ENCODE results near the gene ARHGEF4.
"Not testable (repeated sequence)": the region's sequence is repeated elsewhere in the genome, so short reads cannot be mapped to it uniquely, and the experiment has no call there.

The ARHGEF4 gene

GRCh38 chr2:130884503-130884902, 47.8 kb downstream of the ARHGEF4 start:
- no peak for DNase-seq (ENCODE audit: low read depth)

DNA sequence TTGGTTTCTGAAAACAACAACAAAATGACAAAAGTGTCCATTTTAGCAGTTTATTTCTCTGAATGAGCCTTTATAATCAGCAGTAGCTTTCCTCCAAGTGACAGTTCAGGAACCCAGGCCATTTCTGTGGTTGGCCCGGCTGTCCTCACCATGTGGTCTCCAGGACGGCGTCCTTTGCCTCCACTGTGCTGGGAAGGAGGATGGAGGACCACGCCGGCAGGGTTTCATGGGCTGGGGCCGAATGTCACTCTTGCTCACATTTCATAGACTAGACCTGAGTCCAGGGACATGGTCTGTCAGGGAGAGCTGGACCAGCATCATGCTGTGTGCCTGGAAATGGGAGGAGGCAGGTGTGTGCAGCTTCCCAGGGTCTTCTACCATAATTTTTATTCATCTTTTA, 50.9 kb downstream of the ARHGEF4 start:
- DNase-seq (ENCODE audit: low read depth): no peak

DNA sequence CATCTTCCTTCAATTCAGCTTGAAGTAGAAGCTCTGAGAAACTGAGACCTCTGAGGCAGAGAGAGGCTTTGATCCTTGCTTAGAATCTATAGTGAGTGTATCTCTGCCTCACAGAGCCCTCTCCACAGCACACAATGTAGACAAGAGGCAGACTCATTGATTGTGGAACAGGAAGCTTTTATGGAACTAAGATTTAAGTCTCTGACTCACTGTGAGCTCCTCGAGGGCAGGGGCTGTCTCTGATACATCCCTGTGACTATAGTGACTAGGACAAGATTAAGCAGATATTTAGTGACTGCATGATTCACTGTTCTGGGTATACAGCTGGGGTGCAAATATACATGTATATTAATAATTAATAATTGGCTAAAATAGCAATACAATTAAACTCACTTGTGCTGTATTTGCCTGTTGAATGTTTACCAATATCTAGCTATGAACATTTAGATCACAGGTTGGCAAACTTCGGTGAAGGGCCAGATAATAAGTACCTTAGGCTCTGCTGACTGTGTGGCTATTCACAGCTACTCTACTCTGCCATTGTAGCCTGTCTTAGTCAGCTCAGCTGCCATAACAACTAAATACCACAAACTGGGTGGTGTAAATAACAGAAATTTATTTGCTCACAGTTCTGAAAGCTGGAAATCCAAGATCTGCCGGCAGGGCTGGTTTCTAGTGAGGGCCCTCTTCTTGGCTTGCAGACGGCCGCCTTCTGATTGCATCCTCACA, 54.4 kb downstream of the ARHGEF4 start:
- no peak for DNase-seq (ENCODE audit: low read depth)

GRCh38 chr2:130891966-130892365, 55.3 kb downstream of the ARHGEF4 start:
- no peak for DNase-seq (ENCODE audit: low read depth)

DNA sequence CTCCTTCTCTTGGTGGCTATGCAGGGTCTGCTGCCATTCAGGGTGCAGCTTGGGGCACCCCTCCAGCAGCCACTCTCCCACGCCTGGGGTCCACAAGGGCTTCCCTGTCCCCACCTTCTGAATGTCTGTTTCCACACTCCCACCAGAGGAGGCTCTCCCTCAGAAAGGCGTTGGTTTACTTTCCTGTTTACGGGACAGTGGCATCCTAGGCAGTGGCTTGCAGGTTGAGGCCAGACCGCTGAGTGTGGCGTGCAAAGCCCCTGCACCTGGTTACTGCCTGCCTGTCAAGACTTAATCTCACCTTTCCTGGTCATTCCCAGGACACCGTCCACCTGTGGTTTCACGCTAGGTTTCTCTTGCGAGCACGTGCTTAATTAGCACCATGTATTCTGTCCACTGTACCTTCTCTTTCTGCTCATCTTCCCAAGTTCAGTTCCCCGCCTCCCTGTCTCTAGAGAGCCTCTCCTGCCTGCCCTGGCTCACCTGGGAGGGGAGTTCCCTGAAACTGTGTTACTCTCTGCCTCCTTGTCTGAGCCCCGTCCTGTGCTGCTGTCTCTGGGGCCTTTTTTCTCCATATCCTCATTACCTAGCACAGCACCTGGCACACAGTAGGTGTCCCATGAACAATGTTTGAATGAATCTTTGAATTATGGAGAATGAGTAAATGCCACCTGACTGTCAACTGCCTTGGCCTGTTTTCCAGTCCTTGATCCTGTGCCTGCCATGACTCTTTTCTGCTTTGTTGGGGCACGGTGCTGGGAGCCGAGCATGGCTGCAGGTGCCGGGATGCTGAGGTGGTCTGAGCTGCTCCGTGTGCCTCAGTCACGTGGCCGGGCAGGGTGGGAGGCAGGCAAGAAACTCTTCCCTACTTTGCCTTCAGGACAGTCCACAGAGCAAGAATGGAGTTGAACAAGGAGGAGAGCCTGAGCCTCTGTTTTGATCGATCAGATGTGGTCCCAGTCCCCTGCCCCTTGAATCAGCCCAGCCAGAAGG, 56.4 kb downstream of the ARHGEF4 start:
- no peak for DNase-seq (ENCODE audit: low read depth)

- DNase-seq (ENCODE audit: low read depth): no peak
These were observed 57.7 kb downstream of the ARHGEF4 start for GRCh38 chr2:130894326-130894942.

GRCh38 chr2:130896813-130897212, 60.1 kb downstream of the ARHGEF4 start:
- no peak for DNase-seq (ENCODE audit: low read depth)

DNA sequence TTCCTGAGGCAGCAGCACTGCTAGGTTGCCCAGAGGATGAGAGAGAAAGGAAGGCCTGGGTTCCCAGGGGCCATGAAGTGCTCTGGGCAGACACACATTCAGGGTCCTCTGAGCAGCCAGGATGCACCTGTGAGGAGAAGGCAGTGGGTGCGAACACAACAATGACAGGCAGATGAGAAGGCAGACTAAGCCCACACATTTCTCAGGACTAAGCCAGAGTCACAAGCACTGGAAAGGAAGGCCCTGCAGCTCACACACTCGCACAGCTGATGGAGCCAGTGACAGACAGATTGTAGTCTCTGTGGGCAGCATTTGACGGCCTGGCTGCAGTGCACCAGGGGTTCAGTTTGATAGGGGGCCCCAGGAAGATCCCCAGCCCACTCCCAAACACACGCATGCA, 61.8 kb downstream of the ARHGEF4 start:
- no peak for DNase-seq (ENCODE audit: low read depth)

DNA sequence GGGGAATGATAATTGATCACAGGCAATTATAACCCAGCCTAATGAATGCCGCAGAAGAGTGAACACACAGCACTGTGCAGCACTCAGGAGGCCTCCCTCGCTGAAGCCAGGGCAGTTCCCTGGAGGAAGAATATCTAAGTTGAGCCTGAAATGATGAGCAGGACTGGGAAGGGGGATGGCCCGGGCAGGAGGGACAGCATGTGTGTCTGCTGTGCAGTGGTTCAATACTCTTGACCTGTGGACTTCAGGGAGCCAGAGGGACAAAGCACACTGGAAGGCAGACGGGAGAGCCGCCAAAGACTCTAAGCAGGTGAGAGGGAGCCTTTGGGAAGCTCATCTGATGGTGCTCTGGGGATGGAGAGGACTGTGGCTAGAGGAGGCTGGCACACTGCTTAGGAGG, 62.6 kb downstream of the ARHGEF4 start:
- DNase-seq (ENCODE audit: low read depth): no peak

GRCh38 chr2:130901061-130901460, 64.3 kb downstream of the ARHGEF4 start:
- no peak for DNase-seq (ENCODE audit: low read depth)

- DNase-seq (ENCODE audit: low read depth): not testable (repeated sequence)
These were observed 64.9 kb downstream of the ARHGEF4 start for GRCh38 chr2:130901626-130902025.

GRCh38 chr2:130908832-130909231, 72.1 kb downstream of the ARHGEF4 start:
- no peak for DNase-seq (ENCODE audit: low read depth)

GRCh38 chr2:130910931-130911330, 74.2 kb downstream of the ARHGEF4 start:
- no peak for DNase-seq (ENCODE audit: low read depth)

- DNase-seq (ENCODE audit: low read depth): no peak
These were observed 74.8 kb downstream of the ARHGEF4 start for GRCh38 chr2:130911482-130911881.

DNA sequence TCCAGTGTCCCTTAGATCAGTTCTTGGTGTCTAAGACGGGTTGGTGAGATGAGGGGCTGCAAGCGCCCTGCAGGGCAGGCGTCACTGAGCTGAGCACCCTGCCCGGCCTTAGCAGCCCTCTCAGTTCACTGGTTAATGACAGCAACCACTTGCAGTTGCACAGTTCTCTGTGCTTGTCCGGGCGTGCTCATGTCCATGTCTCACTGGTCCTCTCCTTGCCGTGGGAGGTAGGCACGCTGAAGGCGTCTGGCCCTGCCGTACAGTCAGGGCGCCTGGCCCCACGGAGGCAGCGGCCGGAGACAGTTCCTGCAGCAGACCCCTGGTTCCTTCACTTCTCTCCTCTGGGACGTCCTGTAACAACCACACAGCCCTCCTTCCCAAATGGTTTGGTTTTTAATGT, 75.3 kb downstream of the ARHGEF4 start:
- no peak for DNase-seq (ENCODE audit: low read depth)

DNA sequence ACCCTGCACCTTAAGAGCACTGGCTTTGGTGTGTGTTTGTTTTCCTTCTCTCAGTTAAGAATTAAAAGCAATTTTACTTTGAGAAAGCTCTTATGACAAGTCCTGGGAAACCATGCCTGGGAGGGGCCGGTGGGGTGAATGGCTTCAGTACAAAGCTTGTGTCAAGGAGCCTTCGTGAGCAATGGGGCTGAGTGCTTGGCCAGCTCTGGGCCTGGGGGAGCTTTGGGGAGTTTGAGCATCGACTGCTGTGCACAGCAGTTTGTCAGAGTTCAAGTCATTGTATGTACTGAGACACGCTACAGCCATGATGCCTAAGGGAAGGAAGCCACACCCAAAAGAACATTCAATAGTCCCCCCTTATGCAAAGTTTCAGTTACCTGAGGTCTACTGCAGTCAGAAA, 75.8 kb downstream of the ARHGEF4 start:
- no peak for DNase-seq (ENCODE audit: low read depth)

DNA sequence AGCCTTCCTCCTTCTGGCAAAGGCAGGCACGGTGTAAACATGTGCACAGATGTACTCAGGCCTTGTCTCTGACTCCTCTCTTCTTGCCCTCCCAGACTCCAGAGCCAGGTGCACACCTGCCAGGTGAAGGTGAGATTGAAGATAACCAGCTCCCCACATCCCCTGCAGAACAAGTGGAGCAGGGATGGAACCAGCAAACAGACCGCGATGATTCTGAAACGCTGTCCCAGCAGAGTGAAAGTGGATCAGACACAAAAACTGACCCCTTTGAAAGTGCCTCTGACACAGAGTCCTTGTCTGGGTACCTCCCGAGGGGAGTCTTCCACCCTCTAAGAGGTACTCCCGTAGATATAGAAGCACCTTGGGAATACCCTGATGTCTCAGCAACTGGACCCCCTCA, 77.2 kb downstream of the ARHGEF4 start:
- DNase-seq (ENCODE audit: low read depth): no peak

- no peak for DNase-seq (ENCODE audit: low read depth)
These were observed 78.4 kb downstream of the ARHGEF4 start for GRCh38 chr2:130915149-130915548.

DNA sequence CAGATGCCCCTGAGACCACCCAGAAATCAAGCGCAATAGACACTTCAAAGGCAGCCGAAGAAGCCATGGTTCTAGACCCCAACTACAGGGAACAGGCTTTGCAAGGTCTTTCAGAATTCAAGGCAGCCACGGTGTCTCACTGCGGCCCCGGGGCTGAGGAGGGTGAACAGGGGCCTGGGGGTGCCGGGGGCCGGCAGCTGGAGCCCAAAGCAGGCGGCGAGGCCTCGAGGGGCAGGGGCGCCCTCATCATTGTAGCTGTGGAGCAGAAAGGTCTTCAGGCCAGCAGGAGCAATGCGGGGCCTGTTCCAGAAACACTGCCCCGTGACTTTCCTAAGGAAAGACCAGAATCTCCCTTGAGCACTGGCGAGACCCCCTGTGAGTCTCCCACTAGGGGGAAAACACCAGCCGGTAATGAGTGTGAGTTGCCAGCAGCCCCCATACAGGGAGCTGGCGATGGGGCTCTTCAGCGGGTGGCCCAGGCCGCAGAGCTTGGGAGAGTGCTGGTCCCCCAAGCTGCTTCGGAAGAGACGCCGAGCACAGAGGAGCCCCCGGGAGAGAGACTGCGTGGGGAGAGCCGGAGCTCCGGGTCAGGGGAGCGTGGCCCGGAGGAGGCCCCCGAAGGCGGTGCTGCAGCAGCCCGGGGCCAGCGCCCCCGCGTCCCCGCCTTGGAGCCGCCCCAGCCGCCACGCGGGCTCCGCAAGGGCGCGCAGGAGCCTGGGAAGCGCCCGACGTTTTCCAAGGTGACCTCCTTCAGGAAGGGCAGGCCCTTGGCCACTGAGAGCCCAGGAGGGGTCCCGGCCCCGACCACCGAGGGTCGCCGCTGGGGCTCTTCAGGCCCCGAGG, 79.1 kb downstream of the ARHGEF4 start:
- DNase-seq (ENCODE audit: low read depth): no peak

- no peak for DNase-seq (ENCODE audit: low read depth)
These were observed 79.7 kb downstream of the ARHGEF4 start for GRCh38 chr2:130916438-130916705.

GRCh38 chr2:130917006-130917688, 80.4 kb downstream of the ARHGEF4 start:
- no peak for DNase-seq (ENCODE audit: low read depth)

Measured in activated T-cell treated with anti-CD3 and anti-CD28 coated beads for 24 hours (primary cell).